ENCODE data around the gene HNMT.

DNA sequence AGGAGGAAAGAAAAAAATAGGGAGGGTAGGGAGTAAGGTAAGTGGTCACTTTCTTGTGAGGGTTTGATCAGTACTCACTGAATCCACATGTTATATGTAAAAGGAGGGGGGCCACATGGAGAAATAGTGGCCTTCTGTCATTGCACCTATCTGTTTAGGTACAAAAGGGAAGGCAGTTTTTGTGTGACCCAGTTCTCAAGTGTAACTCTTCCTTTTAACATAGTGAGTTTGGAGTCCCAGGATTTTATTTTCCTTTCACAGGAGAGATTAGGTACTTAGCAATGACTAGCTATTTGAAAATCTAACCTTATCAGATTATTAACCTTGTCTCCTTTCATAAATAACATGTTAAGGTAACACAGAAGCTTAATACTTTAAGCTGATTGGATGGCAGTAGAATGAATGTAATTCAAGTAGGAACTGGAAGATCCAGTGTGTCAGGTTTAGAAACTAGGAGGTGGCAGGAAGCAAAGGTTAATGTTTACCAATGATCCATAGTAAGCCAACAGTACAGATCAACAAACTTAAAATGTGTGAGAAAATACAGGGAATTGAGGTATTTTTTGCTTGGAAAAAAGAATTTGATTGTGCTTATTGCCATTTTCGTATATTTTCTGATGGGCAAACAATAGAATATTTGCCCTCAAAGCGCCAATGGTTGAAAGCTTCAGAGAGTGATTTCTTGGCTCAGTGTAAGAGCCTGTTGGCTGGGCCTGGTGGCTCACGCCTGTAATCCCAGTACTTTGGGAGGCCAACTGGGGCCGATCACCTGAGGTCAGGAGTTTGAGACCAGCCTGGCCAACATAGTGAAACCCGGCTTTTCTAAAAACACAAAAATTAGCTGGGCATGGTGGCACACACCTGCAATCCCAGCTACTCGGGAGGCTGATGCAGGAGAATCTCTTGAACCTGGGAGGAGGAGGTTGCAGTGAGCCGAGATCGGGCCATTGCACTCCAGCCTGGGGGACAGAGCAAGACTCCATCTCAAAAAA is 11.3 kb downstream of the HNMT start:
- TF ChIP-seq, protein P1, sequence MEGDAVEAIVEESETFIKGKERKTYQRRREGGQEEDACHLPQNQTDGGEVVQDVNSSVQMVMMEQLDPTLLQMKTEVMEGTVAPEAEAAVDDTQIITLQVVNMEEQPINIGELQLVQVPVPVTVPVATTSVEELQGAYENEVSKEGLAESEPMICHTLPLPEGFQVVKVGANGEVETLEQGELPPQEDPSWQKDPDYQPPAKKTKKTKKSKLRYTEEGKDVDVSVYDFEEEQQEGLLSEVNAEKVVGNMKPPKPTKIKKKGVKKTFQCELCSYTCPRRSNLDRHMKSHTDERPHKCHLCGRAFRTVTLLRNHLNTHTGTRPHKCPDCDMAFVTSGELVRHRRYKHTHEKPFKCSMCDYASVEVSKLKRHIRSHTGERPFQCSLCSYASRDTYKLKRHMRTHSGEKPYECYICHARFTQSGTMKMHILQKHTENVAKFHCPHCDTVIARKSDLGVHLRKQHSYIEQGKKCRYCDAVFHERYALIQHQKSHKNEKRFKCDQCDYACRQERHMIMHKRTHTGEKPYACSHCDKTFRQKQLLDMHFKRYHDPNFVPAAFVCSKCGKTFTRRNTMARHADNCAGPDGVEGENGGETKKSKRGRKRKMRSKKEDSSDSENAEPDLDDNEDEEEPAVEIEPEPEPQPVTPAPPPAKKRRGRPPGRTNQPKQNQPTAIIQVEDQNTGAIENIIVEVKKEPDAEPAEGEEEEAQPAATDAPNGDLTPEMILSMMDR (optimal IDR thresholded peaks at IDR 0.05 in 1 of 3, IDR thresholded peaks at IDR 0.05 in 1 of 3, conservative IDR thresholded peaks at IDR 0.05 in 1 of 3; ENCODE audit: extremely low read depth in 1 of 3, insufficient read depth in 2 of 3, low read length in 3 of 3): no peak
- no peak for TF ChIP-seq EZH2 (IDR thresholded peaks at IDR 0.05; ENCODE audit: low read length)
